Cardiac muscle cell (in vitro differentiated cells and primary cell): ENCODE measurements around the gene CDC42EP3. TPM values are rescaled to one million over a fixed set of nuclear protein-coding genes. Genes with fewer than 3 reads are reported as not detected.

Experiments
- DNase-seq, 2 donors: peaks; one replicate each; pipeline versions ENCODE4 v3.0.0 to v3.0.0-alpha.2; 2010 to 2017; ENCODE audit warnings: low read depth in 1 of 2, low spot score in 1 of 2
- H3K27ac ChIP-seq: fragments of 200-600 bp; sonication (generic); 2 replicates; pipeline ENCODE4 v1.5.1; 2016
- H3K27me3 ChIP-seq: fragments of 200-600 bp; sonication (generic); 2 replicates; pipeline ENCODE4 v1.6.0; 2016; ENCODE audit warnings: control low read depth
- H3K36me3 ChIP-seq: fragments of 200-600 bp; sonication (generic); 2 replicates; pipeline ENCODE4 v1.5.1; 2016; ENCODE audit warnings: control low read depth
- H3K4me1 ChIP-seq: fragments of 200-600 bp; sonication (generic); 2 replicates; pipeline ENCODE4 v1.8.1; 2017; ENCODE audit warnings: low read depth, mild to moderate bottlenecking, mixed run types
- H3K4me3 ChIP-seq: fragments of 200-600 bp; sonication (generic); 2 replicates; pipeline ENCODE4 v1.5.1; 2016; ENCODE audit warnings: mild to moderate bottlenecking
- H3K9me3 ChIP-seq: fragments of 200-600 bp; sonication (generic); 2 replicates; pipeline ENCODE4 v1.5.1; 2017; ENCODE audit warnings: low read depth, mild to moderate bottlenecking, control low read depth
- CTCF ChIP-seq: IDR thresholded peaks from 2 replicates; pipeline ENCODE4 v1.5.1; 2012; ENCODE audit warnings: low read depth, mild to moderate bottlenecking, low read length
- polyA plus RNA-seq: library from polyadenylated mRNA; unstranded; fragments of >200 nt; fragmentation: Nextera tagmentation; extraction: Ambion mirVana; gene quantifications from 2 replicates; pipeline ENCODE4 v1.2.1, GENCODE V29; 2016
- total RNA-seq: library from RNA; depleted of rRNA; stranded (reverse); fragments of >200 nt; gene quantifications from 2 replicates; pipeline ENCODE4 v1.2.3, GENCODE V29; 2016

The CDC42EP3 gene
- total and polyA plus RNA-seq, 2 experiments from 2014 or later = 36.2 to 56.7 TPM

- no peak for TF ChIP-seq CTCF
- peak in 1 of 2 donors; percentile 92 for DNase-seq
- Histone ChIP-seq H3K27me3 (no peaks in the 10 kb centered on the region), H3K4me3 (no peak overlapping the region), H3K36me3 (no peaks in the 10 kb centered on the region), H3K27ac (no peak overlapping the region), H3K9me3 (no peaks in the 10 kb centered on the region), H3K4me1 (no peaks in the 10 kb centered on the region)
Measured at GRCh38 chr2:37713258-37713700, 41.8 kb upstream of the CDC42EP3 start.

- no peaks in the 10 kb centered on the region for H3K4me1 ChIP-seq
- no peak overlapping the region for H3K4me3 ChIP-seq
- no peak overlapping the region for H3K27ac ChIP-seq
- H3K9me3 ChIP-seq = no peaks in the 10 kb centered on the region
- no peaks in the 10 kb centered on the region for H3K27me3 ChIP-seq
- peak in 1 of 2 donors; percentile 39 for DNase-seq
- H3K36me3 ChIP-seq = no peaks in the 10 kb centered on the region
- TF ChIP-seq CTCF = no peak
Measured at GRCh38 chr2:37711831-37712230, 40.4 kb upstream of the CDC42EP3 start.

- Histone ChIP-seq H3K9me3 (no peaks in the 10 kb centered on the region), H3K27me3 (no peaks in the 10 kb centered on the region), H3K4me1 (no peaks in the 10 kb centered on the region), H3K36me3 (no peaks in the 10 kb centered on the region), H3K4me3 (no peak overlapping the region), H3K27ac (no peak overlapping the region)
- DNase-seq = peak in 1 of 2 donors; percentile 89
- no peak for TF ChIP-seq CTCF
Measured at GRCh38 chr2:37711308-37711731, 39.9 kb upstream of the CDC42EP3 start.

- no peak for DNase-seq
- H3K9me3 ChIP-seq = no peaks in the 10 kb centered on the region
- H3K4me3 ChIP-seq = no peak overlapping the region
- no peak for TF ChIP-seq CTCF
- H3K4me1 ChIP-seq = no peaks in the 10 kb centered on the region
- no peaks in the 10 kb centered on the region for H3K27me3 ChIP-seq
- H3K36me3 ChIP-seq = no peaks in the 10 kb centered on the region
- H3K27ac ChIP-seq = no peak overlapping the region
Measured at GRCh38 chr2:37709111-37709510, 37.7 kb upstream of the CDC42EP3 start.

GRCh38 chr2:37708146-37708545, 36.7 kb upstream of the CDC42EP3 start:
- no peak overlapping the region for H3K27ac ChIP-seq
- H3K27me3 ChIP-seq = no peaks in the 10 kb centered on the region
- TF ChIP-seq CTCF = no peak
- no peaks in the 10 kb centered on the region for H3K9me3 ChIP-seq
- no peaks in the 10 kb centered on the region for H3K4me1 ChIP-seq
- no peak for DNase-seq
- H3K36me3 ChIP-seq = no peaks in the 10 kb centered on the region
- H3K4me3 ChIP-seq = no peak overlapping the region

GRCh38 chr2:37707393-37707792, 36.0 kb upstream of the CDC42EP3 start:
- Histone ChIP-seq H3K4me1 (no peaks in the 10 kb centered on the region), H3K27ac (no peak overlapping the region), H3K4me3 (no peak overlapping the region), H3K27me3 (no peaks in the 10 kb centered on the region), H3K9me3 (no peaks in the 10 kb centered on the region), H3K36me3 (no peaks in the 10 kb centered on the region)
- TF ChIP-seq CTCF = no peak
- no peak for DNase-seq
